Neural cell (in vitro differentiated cells): Measurements from ENCODE around the gene OXCT1. TPM values are rescaled to one million over a fixed set of nuclear protein-coding genes. Genes with fewer than 3 reads are reported as not detected.

Experiments
- H2AFZ ChIP-seq: fragments of 200-600, 300-800 bp; sonication (generic), shearing (Covaris generic); 2 replicates; pipeline ENCODE4 v1.6.0; 2014; ENCODE audit warnings: low read depth, mild to moderate bottlenecking, antibody characterized with exemption, low read length, moderate library complexity
- H3F3A ChIP-seq: fragments of 200-600 bp; shearing (Covaris generic); 2 replicates; pipeline ENCODE4 v1.6.1; 2016; ENCODE audit warnings: mild to moderate bottlenecking, moderate library complexity, mixed read lengths, antibody characterized with exemption, low read length; ENCODE audit not compliant: insufficient read depth, poor library complexity, severe bottlenecking
- H3K27ac ChIP-seq: fragments of 200-600, 300-800 bp; sonication (generic), shearing (Covaris generic); 2 replicates; pipeline ENCODE4 v1.5.1; 2014; ENCODE audit warnings: mild to moderate bottlenecking, low read length, moderate library complexity
- H3K27me3 ChIP-seq: fragments of 300-800, 200-600 bp; sonication (generic), shearing (Covaris generic); 2 replicates; pipeline ENCODE4 v1.6.0; 2014; ENCODE audit warnings: mild to moderate bottlenecking, low read depth, low read length, moderate library complexity; ENCODE audit not compliant: insufficient read depth
- H3K36me3 ChIP-seq: fragments of 300-800, 200-600 bp; sonication (generic), shearing (Covaris generic); 2 replicates; pipeline ENCODE4 v1.5.1; 2014; ENCODE audit warnings: mild to moderate bottlenecking, antibody characterized with exemption, low read length, moderate library complexity; ENCODE audit not compliant: insufficient read depth
- H3K4me2 ChIP-seq: fragments of 300-800, 200-600 bp; sonication (generic), shearing (Covaris generic); 2 replicates; pipeline ENCODE4 v1.6.0; 2014; ENCODE audit warnings: mild to moderate bottlenecking, low read length
- H3K4me3 ChIP-seq: fragments of 300-800, 200-600 bp; sonication (generic), shearing (Covaris generic); 2 replicates; pipeline ENCODE4 v1.5.1; 2014; ENCODE audit warnings: mild to moderate bottlenecking, low read length, moderate library complexity
- H3K79me2 ChIP-seq: fragments of 200-600 bp; shearing (Covaris generic); replicated peaks from 2 replicates; pipeline ENCODE4 v1.6.0; 2014; ENCODE audit warnings: mild to moderate bottlenecking, low read length, moderate library complexity; ENCODE audit not compliant: insufficient read depth
- H3K9ac ChIP-seq: fragments of 300-800, 200-600 bp; sonication (generic), shearing (Covaris generic); 2 replicates; pipeline ENCODE4 v1.6.1; 2016; ENCODE audit warnings: mild to moderate bottlenecking, low read length, mixed read lengths
- H3K9me2 ChIP-seq: fragments of 200-600 bp; shearing (Covaris generic); 2 replicates; pipeline ENCODE4 v1.6.1; 2016; ENCODE audit warnings: mild to moderate bottlenecking, low read length, mixed read lengths; ENCODE audit not compliant: insufficient read depth
- H3K9me3 ChIP-seq: fragments of 200-600, 300-800 bp; sonication (generic), shearing (Covaris generic); 2 replicates; pipeline ENCODE4 v1.6.1; 2016; ENCODE audit warnings: mild to moderate bottlenecking, mixed run types, low read length, moderate library complexity, mixed read lengths
- H4K20me1 ChIP-seq: fragments of 200-600 bp; shearing (Covaris generic); 2 replicates; pipeline ENCODE4 v1.6.1; 2016; ENCODE audit warnings: mild to moderate bottlenecking, mixed run types; ENCODE audit not compliant: insufficient read depth
- CTCF ChIP-seq: fragments of 450-650 bp; IDR thresholded peaks from 2 replicates; pipeline ENCODE4 v1.5.1; 2014; ENCODE audit warnings: antibody characterized with exemption, mild to moderate bottlenecking, moderate library complexity; ENCODE audit not compliant: poor library complexity, severe bottlenecking
- EP300 ChIP-seq: fragments of 450-650 bp; conservative IDR thresholded peaks from 2 replicates; pipeline ENCODE4 v1.6.1; 2014; ENCODE audit warnings: antibody characterized with exemption, mild to moderate bottlenecking, moderate library complexity; ENCODE audit not compliant: poor library complexity, severe bottlenecking
- EZH2 ChIP-seq: fragments of 200-600, 300-800 bp; shearing (Covaris generic), sonication (generic); IDR thresholded peaks from 2 replicates; pipeline ENCODE4 v1.6.1; 2014; ENCODE audit warnings: antibody characterized with exemption, low read length, borderline replicate concordance, mild to moderate bottlenecking; ENCODE audit not compliant: insufficient read depth, poor library complexity, severe bottlenecking
- MXI1 ChIP-seq: fragments of 450-650 bp; conservative IDR thresholded peaks from 2 replicates; pipeline ENCODE4 v1.6.1; 2014; ENCODE audit warnings: antibody characterized with exemption, mild to moderate bottlenecking; ENCODE audit not compliant: poor library complexity, severe bottlenecking
- POLR2AphosphoS5 ChIP-seq: IDR thresholded peaks from 2 replicates; pipeline ENCODE4 v1.6.1; 2012
- RAD21 ChIP-seq: fragments of 450-650 bp; conservative IDR thresholded peaks from 2 replicates; pipeline ENCODE4 v1.6.1; 2014; ENCODE audit warnings: antibody characterized with exemption, mild to moderate bottlenecking, moderate library complexity
- REST ChIP-seq: IDR thresholded peaks from 2 replicates; pipeline ENCODE4 v1.6.1; 2012; ENCODE audit warnings: borderline replicate concordance
- SMC3 ChIP-seq: fragments of 450-650 bp; conservative IDR thresholded peaks from 2 replicates; pipeline ENCODE4 v1.6.1; 2014; ENCODE audit warnings: antibody characterized with exemption, mild to moderate bottlenecking, moderate library complexity; ENCODE audit not compliant: poor library complexity
- TAF1 ChIP-seq: IDR thresholded peaks from 2 replicates; pipeline ENCODE4 v1.6.1; 2012; ENCODE audit warnings: low read depth
- polyA plus RNA-seq: library from polyadenylated mRNA; depleted of rRNA; stranded (reverse); fragments of >200 nt; gene quantifications from 2 replicates; pipeline ENCODE4 v1.2.3, GENCODE V29; 2014

The OXCT1 gene
- polyA plus RNA-seq, 1 donor from 2014 or later, result 90.5 TPM

- no peak for TF ChIP-seq POLR2AphosphoS5
- no peak for TF ChIP-seq RAD21
- TF ChIP-seq REST, result no peak
- no peak for TF ChIP-seq EP300
- TF ChIP-seq CTCF, result no peak
- TF ChIP-seq MXI1, result no peak
- TF ChIP-seq SMC3, result no peak
- no peak for TF ChIP-seq TAF1
- TF ChIP-seq EZH2, result no peak
- no peak overlapping the region for H2AFZ ChIP-seq
Measured at GRCh38 chr5:41683181-41683580, 187.0 kb downstream of the OXCT1 start.

GRCh38 chr5:41682641-41683040 is 187.6 kb downstream of the OXCT1 start:
- H3K36me3 ChIP-seq, result no peaks in the 10 kb centered on the region
- no peak overlapping the region for H3K9ac ChIP-seq
- no peak overlapping the region for H2AFZ ChIP-seq
- H3K27ac ChIP-seq, result no peak overlapping the region
- no peak overlapping the region for H3K4me2 ChIP-seq
- no peak overlapping the region for H3K4me3 ChIP-seq
- no peaks in the 10 kb centered on the region for H3K79me2 ChIP-seq
- no peak for TF ChIP-seq EP300
- no peak for TF ChIP-seq POLR2AphosphoS5
- no peak for TF ChIP-seq MXI1
- TF ChIP-seq RAD21, result no peak
- TF ChIP-seq EZH2, result no peak
- TF ChIP-seq REST, result no peak
- no peak for TF ChIP-seq CTCF
- no peak for TF ChIP-seq SMC3
- no peak for TF ChIP-seq TAF1
- H3K27me3 ChIP-seq, result no peaks in the 10 kb centered on the region
- no peaks in the 10 kb centered on the region for H3F3A ChIP-seq
- no peaks in the 10 kb centered on the region for H3K9me2 ChIP-seq
- no peaks in the 10 kb centered on the region for H4K20me1 ChIP-seq
- H3K9me3 ChIP-seq, result no peaks in the 10 kb centered on the region

More at GRCh38 chr5:41683181-41683580, 187.0 kb downstream of the OXCT1 start:
- no peaks in the 10 kb centered on the region for H3K79me2 ChIP-seq
- H4K20me1 ChIP-seq, result no peaks in the 10 kb centered on the region
- no peaks in the 10 kb centered on the region for H3K9me2 ChIP-seq
- no peaks in the 10 kb centered on the region for H3K36me3 ChIP-seq
- H3K9ac ChIP-seq, result no peak overlapping the region
- no peaks in the 10 kb centered on the region for H3F3A ChIP-seq
- H3K4me2 ChIP-seq, result no peak overlapping the region
- no peak overlapping the region for H3K27ac ChIP-seq
- no peaks in the 10 kb centered on the region for H3K9me3 ChIP-seq
- H3K27me3 ChIP-seq, result no peaks in the 10 kb centered on the region
- no peak overlapping the region for H3K4me3 ChIP-seq
